GM12878 (cell line): ENCODE measurements around the gene GPC6. TPM values are rescaled to one million over a fixed set of nuclear protein-coding genes. Genes with fewer than 3 reads are reported as not detected.

Experiments
- ATAC-seq: fragments of 200-7000 bp; cut with Tn5 transposase; 3 replicates; pipeline ENCODE4 v1.9.1; 2020; ENCODE audit warnings: mild to moderate bottlenecking, moderate library complexity
- BruUV-seq: library from RNA; stranded (reverse); fragments of 400-500 nt; replicated peaks from 2 replicates; lab custom pipeline; 2021; lab: Mats Ljungman, UMichigan
- CTCF ChIA-PET: fragments of 300-600 bp; sonication (Branson Sonifier 250); formaldehyde crosslinking; extraction: SDS; loops from one replicate; lab custom pipeline; 2021; ENCODE audit warnings: inconsistent platforms; lab: Yijun Ruan, JAX
- POLR2A ChIA-PET: fragments of 350-600 bp; formaldehyde crosslinking; extraction: SDS; loops from one replicate; lab custom pipeline; 2021; ENCODE audit warnings: inconsistent platforms; lab: Charles Lee
- RAD21 ChIA-PET: fragments of 300-600 bp; sonication (Branson Sonifier 250); formaldehyde crosslinking; loops from one replicate; lab custom pipeline; 2023; ENCODE audit warnings: antibody characterized with exemption; ENCODE audit not compliant: unreplicated experiment; lab: Charles Lee
- SMC1A ChIA-PET: fragments of 300-600 bp; sonication (Branson Sonifier 250); formaldehyde crosslinking; loops from one replicate; lab custom pipeline; 2023; ENCODE audit not compliant: unreplicated experiment, uncharacterized antibody; lab: Charles Lee
- DNase-seq: peaks from one replicate; pipeline ENCODE4 v3.0.0-alpha.2; 2011; ENCODE audit warnings: low read depth, low spot score
- FAIRE-seq: peaks from 3 replicates; lab custom pipeline; 2011; peaks lifted over from hg19 to GRCh38; lab: Jason Lieb, UNC
- H2AFZ ChIP-seq: 2 replicates; pipeline ENCODE4 v1.6.0; 2011; ENCODE audit warnings: low read depth, low read length, control low read depth; ENCODE audit not compliant: control insufficient read depth
- H3K27ac ChIP-seq: 2 replicates; pipeline ENCODE4 v1.5.1; 2011; ENCODE audit warnings: control low read depth; ENCODE audit not compliant: control insufficient read depth, insufficient read depth
- H3K27me3 ChIP-seq, 2 experiments: replicated peaks in 1 of 2; 2 replicates each; pipeline versions ENCODE4 v1.6.0 to v1.6.1; 2011; ENCODE audit warnings: low read length in 1 of 2; ENCODE audit not compliant: control insufficient read depth in 2 of 2, insufficient read depth in 2 of 2
- H3K36me3 ChIP-seq, 2 experiments: 2 replicates each; pipeline ENCODE4 v1.5.1; 2011; ENCODE audit warnings: low read length in 1 of 2; ENCODE audit not compliant: control insufficient read depth in 2 of 2, insufficient read depth in 2 of 2
- H3K4me1 ChIP-seq: 2 replicates; pipeline ENCODE4 v1.6.1; 2011; ENCODE audit warnings: mild to moderate bottlenecking, low read length, moderate library complexity, mixed read lengths; ENCODE audit not compliant: control insufficient read depth, insufficient read depth
- H3K4me2 ChIP-seq: 2 replicates; pipeline ENCODE4 v1.6.0; 2011; ENCODE audit warnings: control low read depth; ENCODE audit not compliant: control insufficient read depth, insufficient read depth
- H3K4me3 ChIP-seq: fragments of 200-600 bp; sonication (generic); 2 replicates; pipeline ENCODE4 v1.5.1; 2016
- H3K79me2 ChIP-seq: 2 replicates; pipeline ENCODE4 v1.6.0; 2011; ENCODE audit warnings: low read length; ENCODE audit not compliant: control insufficient read depth, insufficient read depth
- H3K9ac ChIP-seq: 2 replicates; pipeline ENCODE4 v1.8.0; 2011; ENCODE audit warnings: low read length, control low read depth, mixed read lengths; ENCODE audit not compliant: control insufficient read depth, insufficient read depth
- H3K9me3 ChIP-seq: replicated peaks from 3 replicates; pipeline ENCODE4 v1.5.1; 2011; ENCODE audit warnings: mild to moderate bottlenecking, low read length; ENCODE audit not compliant: control insufficient read depth, insufficient read depth
- H4K20me1 ChIP-seq: 2 replicates; pipeline ENCODE4 v1.6.0; 2011; ENCODE audit not compliant: control insufficient read depth, insufficient read depth
- CBX5 ChIP-seq: sonication (generic); IDR thresholded peaks from 2 replicates; pipeline ENCODE4 v1.6.1; 2016; ENCODE audit warnings: low read depth, moderate library complexity, mild to moderate bottlenecking, inconsistent platforms
- MEF2B ChIP-seq: fragments of 450-650 bp; IDR thresholded peaks from 2 replicates; pipeline ENCODE4 v1.6.1; 2018; ENCODE audit warnings: mild to moderate bottlenecking, moderate library complexity; ENCODE audit not compliant: partially characterized antibody, poor library complexity, severe bottlenecking
- RAD21 ChIP-seq: IDR thresholded peaks from 2 replicates; pipeline ENCODE4 v1.6.1; 2011; ENCODE audit warnings: mild to moderate bottlenecking, low read depth, low read length, moderate library complexity; ENCODE audit not compliant: insufficient read depth
- WGBS: methylation state at CpG from one replicate; pipeline ENCODE4 v1.1.6; 2016; ENCODE audit warnings: low lambda C conversion rate; ENCODE audit not compliant: insufficient replicate concordance, insufficient coverage; ENCODE audit errors: missing lambda C conversion rate; 5-methylcytosine and 5-hydroxymethylcytosine counted together
- in situ Hi-C: fragments of 300-500 bp; cut with MboI; formaldehyde crosslinking; loops from 9 replicates; pipeline ENCODE4 v1.14.3; 2018; ENCODE audit warnings: mixed read lengths
- intact Hi-C: fragments of 100-400 bp; cut with micrococcal nuclease; formaldehyde crosslinking; loops from one replicate; pipeline ENCODE4 v1.14.2; 2022; ENCODE audit not compliant: unreplicated experiment
- polyA plus RNA-seq, 11 experiments: library from polyadenylated mRNA; depleted of rRNA in 4 of 11; unstranded in 6 of 11; stranded (reverse) in 5 of 11; fragments of >200 nt; fragmentation: Nextera tagmentation in 4 of 11; fragmentation: Illumina TruSeq in 1 of 11; extraction: Ambion mirVana in 4 of 11; extraction: Trizol in 1 of 11; gene quantifications; 1 replicate in 1 of 11; 2 replicates in 10 of 11; pipeline versions ENCODE4 v1.2.1 to v1.2.3, GENCODE V29; 2011 to 2016; ENCODE audit warnings: inconsistent platforms in 2 of 11, missing spikeins in 2 of 11, low read depth in 1 of 11
- total RNA-seq, 4 experiments: library from RNA; depleted of rRNA in 3 of 4; stranded (reverse); fragments of >200 nt in 3 of 4; fragmentation: Illumina TruSeq in 1 of 4; extraction: Trizol in 1 of 4; gene quantifications; 2 replicates each; pipeline versions ENCODE4 v1.2.1 to v1.2.3, GENCODE V29; 2013 to 2021
- TF ChIP-seq, protein P1 (sequence below): IDR thresholded peaks from 2 replicates; pipeline ENCODE4 v1.6.1; 2012; ENCODE audit warnings: low read length, inconsistent platforms

Gene GPC6
- total and polyA plus RNA-seq, 10 of the 15 experiments (the other 5 are each of a cell fraction or from before 2014, with no cell fraction given) = 0.03 to 0.04 (median 0.03) TPM; not detected in 7

DNA sequence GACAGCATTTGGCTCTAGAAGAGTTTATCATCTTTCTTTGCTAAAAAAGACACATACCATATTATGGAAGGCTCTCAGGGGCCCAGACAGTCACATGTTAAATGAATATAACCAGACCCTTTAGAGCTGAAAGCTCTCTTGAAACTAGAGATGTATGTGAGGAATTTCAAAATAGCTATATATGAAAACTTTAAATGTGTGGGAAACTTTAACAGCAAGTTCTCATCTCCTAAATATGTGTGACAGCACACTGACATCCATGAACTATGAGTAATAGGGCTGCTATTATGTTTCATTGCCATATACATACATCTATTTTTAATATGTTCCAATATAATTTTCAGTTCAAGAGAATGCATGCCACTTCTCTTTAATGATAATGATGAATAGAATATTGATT lies 509.5 kb downstream of the GPC6 start (continued):
- no peak for TF ChIP-seq MEF2B

DNA sequence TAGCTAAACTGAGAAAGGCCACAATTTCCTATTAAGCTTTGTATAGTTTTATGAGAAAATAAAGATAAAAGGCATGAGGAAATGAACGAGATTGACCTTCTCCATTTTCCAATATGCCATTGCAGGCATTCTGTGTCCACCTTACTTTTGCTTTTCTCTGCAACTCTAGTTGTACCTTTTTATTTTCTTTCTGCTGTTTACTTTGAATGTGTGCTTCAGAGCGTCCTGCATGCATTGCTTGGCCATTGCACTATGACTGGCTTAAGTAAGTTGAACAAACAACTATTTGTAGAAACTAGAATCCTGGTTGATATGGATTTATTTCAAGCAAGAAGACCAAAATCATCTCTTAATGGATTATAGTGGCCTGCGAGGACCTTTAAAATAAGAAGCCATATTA lies 510.3 kb downstream of the GPC6 start:
- H3K27me3 ChIP-seq = no peaks in the 10 kb centered on the region
- ChIA-PET POLR2A (no interaction called here), SMC1A (interaction anchor here (1.2 kb wide), 1 partner anchor 18 kb away, joined by 4 read pairs; no protein-coding TSS in a partner anchor)
- H3K4me3 ChIP-seq = no peak overlapping the region
- H3K9me3 ChIP-seq = no peaks in the 10 kb centered on the region
- WGBS = 34% methylated on average over 3 of the region's 3 CpGs
- no peak for TF ChIP-seq RAD21
- no peak for TF ChIP-seq CBX5
- TF ChIP-seq, protein P1, sequence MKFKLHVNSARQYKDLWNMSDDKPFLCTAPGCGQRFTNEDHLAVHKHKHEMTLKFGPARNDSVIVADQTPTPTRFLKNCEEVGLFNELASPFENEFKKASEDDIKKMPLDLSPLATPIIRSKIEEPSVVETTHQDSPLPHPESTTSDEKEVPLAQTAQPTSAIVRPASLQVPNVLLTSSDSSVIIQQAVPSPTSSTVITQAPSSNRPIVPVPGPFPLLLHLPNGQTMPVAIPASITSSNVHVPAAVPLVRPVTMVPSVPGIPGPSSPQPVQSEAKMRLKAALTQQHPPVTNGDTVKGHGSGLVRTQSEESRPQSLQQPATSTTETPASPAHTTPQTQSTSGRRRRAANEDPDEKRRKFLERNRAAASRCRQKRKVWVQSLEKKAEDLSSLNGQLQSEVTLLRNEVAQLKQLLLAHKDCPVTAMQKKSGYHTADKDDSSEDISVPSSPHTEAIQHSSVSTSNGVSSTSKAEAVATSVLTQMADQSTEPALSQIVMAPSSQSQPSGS = no peak
- TF ChIP-seq, all 136 proteins: peak for 0
- Histone ChIP-seq H3K36me3 (no peaks in the 10 kb centered on the region), H3K9ac (no peak overlapping the region), H3K27ac (no peak overlapping the region), H3K4me1 (no peaks in the 10 kb centered on the region), H3K4me2 (no peak overlapping the region), H2AFZ (no peak overlapping the region), H4K20me1 (no peaks in the 10 kb centered on the region), H3K79me2 (no peaks in the 10 kb centered on the region)
- BruUV-seq = no TSS peak
- no peak for FAIRE-seq
- RAD21 ChIA-PET = no interaction called here
- CTCF ChIA-PET = interaction anchor here (1.5 kb wide), 1 partner anchor 625 kb away, joined by 3 read pairs; no protein-coding TSS in a partner anchor
- in situ Hi-C loops (no loop called here), intact Hi-C loops (no loop called here)
- ATAC-seq = no peak
- DNase-seq = no peak
